SH-SY5Y (cell line): ENCODE data around the gene TUBGCP2.

ENCODE experiments used
- GATA2 ChIP-seq: IDR thresholded peaks from 2 replicates; pipeline ENCODE4 v1.6.1; 2011; ENCODE audit warnings: mild to moderate bottlenecking, low read depth, low read length
- GATA3 ChIP-seq: IDR thresholded peaks from 2 replicates; pipeline ENCODE4 v1.6.1; 2011; ENCODE audit warnings: low read depth, mild to moderate bottlenecking, low read length, moderate library complexity

GRCh38 chr10:133259602-133259989, 49.1 kb downstream of the TUBGCP2 start:
- TF ChIP-seq GATA2 (no peak), GATA3 (no peak)
